ENCODE data around the gene TNRC6B.

TNRC6B gene

DNA sequence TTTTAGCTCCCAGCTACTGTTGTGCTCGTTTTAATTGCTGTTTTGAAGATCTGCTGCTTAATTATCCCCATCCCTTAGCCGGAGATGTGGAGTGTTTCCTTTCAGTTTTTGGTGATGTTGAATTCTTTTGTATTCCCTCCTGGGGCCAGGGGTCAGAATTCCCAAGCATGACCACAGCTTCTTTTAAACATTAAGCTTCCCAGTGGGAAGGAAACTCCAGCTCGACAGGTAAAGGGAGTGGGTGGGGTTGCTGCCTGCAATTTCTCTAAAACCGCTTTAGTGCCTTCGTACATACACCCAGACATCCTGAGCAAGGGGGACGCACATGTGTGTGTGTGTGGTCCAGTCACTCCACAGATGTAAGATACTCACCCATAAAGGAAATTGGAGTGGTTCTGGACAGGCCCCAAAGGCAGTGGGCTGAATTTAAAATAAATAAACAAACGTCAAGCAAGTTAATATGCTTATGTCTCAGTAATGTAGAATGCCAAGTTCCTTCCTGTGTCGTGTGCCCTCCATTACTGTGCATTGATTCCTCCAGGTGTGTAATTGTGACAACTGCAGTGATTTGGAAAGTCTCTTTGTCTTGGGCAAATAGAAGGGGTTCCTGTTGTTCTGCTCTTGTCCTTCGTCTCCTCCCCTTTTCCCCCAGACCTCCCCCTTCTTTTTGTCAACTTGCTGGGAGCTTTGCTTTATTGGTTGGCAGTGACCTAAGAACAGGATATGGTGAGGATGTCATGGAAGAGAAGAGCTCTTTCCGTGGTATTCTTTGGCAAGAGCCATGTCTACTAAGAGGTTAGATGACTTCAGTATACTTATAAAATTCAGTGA, 149.4 kb downstream of the TNRC6B start:
- no peak for DNase-seq (ENCODE audit: low read depth)

DNA sequence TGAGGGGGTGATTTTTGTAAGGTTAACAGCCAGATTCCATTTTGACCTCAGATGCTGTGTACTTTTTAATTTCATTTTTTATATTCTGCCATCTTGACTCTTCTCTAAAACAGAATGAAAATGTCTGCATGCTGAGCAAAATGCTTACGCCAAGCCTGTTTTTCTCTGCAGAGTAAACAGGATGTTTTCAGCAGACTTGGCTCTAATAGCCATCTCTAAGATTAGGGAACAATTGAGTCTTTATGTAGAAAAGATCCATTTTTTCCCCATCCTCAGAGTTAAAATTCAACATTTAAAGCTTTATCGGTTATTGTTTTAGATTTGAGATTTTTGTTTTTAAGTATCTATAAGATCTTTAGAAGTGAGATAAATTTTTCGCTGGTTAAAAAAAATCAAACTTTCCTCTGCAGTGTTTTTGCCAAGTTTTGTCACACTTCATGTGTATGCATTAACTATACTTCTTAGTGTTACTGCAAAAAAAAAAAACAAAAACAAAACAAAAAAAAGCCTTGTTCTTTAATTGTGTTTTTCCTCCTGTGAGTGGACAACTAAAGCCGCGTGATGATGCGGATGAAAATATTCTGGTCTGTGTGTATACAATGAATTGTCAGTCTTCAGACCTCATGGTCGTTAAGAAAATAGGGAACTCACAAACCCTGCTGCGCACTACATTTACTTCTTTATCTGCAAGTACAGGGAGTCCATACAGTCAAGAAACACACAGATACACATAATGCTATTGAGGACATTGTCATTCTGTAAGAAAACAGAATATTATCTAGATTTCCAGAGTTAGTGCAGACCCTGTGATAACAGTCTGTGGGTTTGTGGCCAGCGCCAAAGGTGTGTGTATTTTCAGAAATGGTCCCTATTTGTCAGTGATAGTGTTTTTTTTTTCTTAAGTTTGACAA, 151.1 kb downstream of the TNRC6B start:
- no peak for DNase-seq (ENCODE audit: low read depth)

- no peak for DNase-seq (ENCODE audit: low read depth)
Measured at GRCh38 chr22:40329466-40329865, 151.7 kb downstream of the TNRC6B start.

GRCh38 chr22:40330086-40330485, 152.4 kb downstream of the TNRC6B start:
- DNase-seq (ENCODE audit: low read depth), result no peak

DNA sequence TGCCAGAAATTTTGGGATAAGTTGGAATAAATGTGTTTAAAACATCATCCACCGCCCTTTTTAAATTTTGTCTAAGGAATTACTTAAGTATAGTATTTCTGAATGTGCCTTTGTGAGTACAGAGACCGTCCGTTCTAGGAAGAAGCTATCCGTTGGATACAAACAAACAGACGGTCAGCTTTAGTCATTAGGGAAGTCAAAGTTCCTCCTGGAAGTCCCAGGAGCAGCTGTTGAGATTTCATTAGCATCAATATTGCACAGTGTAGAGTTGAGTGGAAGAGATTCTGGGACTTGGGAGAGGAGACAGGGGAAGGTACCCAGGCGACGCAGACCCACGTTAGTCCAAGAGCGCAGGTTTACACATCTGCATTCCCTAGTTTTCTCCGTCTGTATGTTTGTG, 152.9 kb downstream of the TNRC6B start:
- DNase-seq (ENCODE audit: low read depth), result no peak

DNA sequence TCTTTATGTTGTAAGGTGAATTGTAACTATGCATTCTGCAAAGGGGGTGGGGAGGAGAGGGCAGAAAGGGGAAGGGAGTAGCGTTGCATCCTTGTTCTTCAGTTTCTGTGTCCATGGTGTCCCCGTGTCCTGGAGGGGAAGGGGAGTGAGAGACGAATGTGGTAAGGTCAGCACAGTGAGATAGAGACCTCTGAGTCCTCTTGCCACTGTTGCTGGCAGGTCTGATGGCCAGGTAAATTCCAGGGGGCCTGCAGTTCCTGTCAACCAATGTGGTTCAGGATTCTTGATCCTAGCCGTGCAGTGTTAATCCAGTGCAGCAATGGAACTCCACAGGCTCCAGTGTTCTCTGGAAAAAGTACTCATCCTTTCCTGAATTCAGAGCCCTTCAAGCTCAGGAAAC, 154.0 kb downstream of the TNRC6B start:
- DNase-seq (ENCODE audit: low read depth), result no peak

DNA sequence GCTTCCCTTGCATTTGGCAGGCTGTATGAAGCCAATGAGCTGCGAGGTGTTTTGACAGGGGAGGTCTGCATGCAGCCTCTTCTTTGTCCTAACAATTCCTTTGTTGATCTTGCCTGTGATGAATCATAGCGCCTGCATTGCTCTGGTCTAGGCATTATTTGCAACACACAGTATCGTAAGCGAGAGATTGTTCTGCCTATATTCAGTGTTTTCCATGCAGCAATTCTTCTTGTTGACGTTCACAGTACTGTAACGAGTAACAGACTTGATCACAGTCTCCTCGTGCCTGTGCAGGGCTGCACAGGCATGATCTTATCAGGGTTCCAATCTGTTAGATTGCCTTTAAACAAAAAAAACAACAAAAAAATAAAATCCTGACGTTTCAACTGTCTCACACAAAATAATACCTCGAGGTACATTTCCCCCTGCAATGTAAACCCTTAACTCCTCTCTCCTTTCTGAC, 154.6 kb downstream of the TNRC6B start:
- DNase-seq (ENCODE audit: low read depth), result no peak

DNA sequence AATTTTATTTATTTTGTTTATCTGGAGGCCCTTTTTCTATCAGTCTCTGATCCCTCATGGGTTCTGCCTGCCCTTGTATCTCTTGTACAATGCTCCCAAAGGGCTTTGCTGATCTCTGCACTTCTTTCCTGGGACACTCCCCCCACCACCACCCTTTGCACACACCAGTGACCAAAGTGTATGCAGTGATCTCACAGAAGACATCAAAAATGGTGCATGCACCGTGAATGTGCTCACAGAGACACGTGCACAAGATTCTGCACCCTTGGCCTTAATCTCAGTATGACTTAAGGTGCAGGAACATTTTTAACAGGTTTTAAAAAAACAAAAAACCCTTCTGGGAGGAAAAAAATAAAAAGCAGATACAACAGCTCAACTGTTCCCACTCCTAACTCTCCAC, 156.3 kb downstream of the TNRC6B start:
- DNase-seq (ENCODE audit: low read depth), result no peak

DNA sequence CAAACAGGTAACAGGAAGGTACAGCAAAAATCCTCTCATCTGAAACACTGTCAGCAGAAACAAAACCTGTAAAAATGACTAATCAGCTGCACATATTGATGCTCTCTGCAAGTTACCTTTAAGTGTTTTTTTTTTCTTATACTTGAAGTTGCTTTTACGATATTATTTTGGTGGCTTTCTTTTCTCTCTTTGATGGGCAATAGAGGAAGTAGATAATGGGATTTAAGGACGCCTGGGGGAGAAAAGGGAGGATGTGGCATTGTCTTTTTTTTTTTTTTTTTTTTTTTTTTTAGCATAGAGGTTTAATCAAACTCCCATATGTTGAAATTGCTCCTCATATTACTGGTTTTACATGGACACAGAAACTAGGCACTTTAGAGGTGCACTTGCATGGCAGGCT, 157.2 kb downstream of the TNRC6B start:
- DNase-seq (ENCODE audit: low read depth), result no peak

DNA sequence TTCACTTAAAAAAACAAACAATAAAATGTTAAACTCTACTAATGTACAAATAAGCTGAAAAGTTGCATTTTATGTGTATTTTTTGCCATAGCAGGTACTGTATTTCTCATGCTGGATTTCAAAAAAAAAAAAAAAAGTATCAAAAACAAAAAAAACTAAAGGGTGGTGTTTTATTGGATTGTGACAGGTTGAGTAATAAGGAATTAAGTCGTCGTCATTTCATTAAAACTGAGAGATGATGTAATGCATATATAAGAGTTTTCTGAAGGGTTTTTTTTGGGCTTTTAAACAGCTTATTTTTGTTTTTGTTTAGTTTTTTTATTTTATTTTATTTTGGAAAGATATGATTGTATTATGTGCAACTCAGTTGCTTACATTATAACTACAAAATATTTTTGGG, 157.6 kb downstream of the TNRC6B start:
- DNase-seq (ENCODE audit: low read depth), result no peak

GRCh38 chr22:40340044-40340443, 162.3 kb downstream of the TNRC6B start:
- DNase-seq (ENCODE audit: low read depth), result no peak

DNA sequence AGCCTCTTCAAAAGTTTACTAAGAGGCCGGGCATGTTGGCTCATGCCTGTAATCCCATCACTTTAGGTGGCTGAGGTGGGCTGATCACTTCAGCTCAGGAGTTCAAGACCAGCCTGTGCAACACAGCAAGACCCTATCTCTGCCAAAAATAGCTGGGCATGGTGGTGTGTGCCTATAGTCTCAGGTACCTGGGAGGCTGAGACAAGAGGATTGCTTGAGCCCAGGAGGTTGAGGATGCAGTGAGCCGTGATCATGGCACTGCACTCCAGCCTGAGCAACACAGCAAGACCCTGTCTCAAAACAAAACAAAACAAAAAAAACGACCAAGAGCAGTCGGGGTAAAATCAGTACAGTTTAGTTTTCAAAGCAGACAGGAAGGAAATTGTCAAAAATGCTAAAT, 163.9 kb downstream of the TNRC6B start:
- DNase-seq (ENCODE audit: low read depth), result no peak

GRCh38 chr22:40342521-40342920, 164.8 kb downstream of the TNRC6B start:
- DNase-seq (ENCODE audit: low read depth), result no peak

DNA sequence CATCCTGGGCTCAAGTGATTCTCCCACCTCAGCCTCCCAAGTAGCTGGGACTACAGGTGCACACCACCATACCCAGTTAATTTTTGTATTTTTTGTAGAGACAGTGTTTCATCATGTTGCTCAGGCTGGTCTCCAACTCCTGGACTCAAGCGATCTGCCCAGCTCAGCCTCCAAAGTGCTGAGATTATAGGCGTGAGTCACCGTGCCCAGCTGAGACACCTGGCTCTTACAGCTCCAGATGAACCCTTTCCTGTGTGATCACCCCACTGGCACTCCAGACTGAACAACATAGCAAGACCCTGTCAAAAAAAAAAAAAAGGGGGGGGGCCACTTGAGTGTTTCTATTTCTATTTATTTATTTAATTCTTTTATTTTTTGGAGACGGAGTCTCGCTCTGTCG, 167.5 kb downstream of the TNRC6B start:
- no peak for DNase-seq (ENCODE audit: low read depth)

DNA sequence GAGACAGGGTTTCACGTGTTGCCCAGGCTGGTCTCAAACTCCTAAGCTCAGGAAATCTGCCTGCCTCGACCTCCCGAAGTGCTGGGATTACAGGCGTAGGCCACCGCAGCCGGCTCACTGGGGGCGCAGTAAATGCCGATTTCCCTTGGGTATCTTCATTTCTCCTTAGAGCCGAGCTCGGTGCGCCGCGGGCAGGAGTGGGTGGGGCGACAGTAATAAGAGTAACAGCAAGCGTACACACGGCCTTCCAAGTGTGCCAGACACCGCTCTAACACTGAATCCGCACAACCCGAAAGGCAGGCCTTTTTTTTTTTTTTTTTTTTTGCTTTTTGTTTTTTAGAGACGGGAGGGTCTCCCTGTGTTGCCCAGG, 168.1 kb downstream of the TNRC6B start:
- no peak for DNase-seq (ENCODE audit: low read depth)

DNA sequence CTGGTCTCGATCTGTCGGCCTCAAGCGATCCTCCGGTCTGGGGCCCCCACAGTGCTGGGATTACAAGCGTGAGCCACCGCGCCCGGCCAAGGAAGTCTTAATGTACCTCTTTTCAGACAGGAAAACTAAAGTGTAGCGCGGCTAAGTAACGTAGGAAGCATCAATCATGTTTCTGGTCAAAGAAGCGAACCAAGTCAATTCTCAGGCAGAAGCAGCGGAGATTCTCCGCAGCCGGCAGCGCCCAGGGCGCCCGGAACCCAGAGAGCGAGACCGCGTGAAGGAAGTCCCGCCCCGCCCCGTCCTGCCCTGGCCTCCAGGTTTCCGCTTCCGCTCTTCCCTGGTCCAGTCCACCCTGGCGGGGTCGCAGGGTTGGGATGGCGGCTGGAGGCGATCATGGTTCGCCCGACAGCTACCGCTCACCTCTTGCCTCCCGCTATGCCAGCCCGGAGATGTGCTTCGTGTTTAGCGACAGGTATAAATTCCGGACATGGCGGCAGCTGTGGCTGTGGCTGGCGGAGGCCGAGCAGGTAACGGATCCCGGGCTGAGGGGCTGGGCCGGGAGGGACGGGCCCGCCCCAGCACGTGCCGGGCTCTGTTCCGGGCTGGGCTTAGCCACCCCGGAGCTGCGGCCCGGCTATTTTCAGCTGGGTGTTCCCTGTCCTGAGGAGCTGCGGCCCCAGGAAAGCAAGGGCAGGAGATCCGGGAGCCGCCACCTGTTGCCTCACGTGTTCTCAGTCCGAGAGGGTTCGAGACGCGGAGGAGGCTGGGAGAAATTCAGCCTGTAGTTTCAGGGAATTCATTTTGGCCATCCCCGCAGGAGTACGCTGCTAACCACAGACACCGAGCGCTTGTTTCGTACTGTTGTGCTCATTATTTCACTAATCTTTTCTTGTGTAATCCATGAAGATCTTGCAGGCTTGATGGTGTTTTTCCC, 168.7 kb downstream of the TNRC6B start, which contains the start of gene ADSL:
TSS of gene ADSL (plus strand) at position 316 of the 934 bp plus-strand sequence. CDS start at position 375, 59 bp downstream.
- peak; percentile 65 for DNase-seq (ENCODE audit: low read depth)

DNA sequence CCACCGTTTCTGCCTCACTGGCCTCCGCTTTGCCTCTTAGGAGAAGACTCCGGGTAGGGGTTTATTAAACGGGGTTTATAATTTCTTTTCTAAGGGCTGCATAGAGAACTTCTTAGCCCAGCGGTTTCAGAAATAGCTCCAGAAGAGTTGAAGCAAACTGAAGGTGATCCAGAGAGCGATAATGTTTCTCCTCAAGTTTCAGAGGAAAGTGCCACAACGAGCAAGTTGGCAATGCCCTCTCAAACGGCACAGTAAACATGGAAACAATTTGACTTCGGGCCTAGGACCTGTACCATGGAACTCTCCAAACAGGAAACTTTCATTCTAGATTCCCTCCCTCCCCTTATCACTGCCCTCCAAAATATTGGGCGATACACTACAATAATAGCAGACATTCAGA, 169.6 kb downstream of the TNRC6B start:
- no peak for DNase-seq (ENCODE audit: low read depth)

DNA sequence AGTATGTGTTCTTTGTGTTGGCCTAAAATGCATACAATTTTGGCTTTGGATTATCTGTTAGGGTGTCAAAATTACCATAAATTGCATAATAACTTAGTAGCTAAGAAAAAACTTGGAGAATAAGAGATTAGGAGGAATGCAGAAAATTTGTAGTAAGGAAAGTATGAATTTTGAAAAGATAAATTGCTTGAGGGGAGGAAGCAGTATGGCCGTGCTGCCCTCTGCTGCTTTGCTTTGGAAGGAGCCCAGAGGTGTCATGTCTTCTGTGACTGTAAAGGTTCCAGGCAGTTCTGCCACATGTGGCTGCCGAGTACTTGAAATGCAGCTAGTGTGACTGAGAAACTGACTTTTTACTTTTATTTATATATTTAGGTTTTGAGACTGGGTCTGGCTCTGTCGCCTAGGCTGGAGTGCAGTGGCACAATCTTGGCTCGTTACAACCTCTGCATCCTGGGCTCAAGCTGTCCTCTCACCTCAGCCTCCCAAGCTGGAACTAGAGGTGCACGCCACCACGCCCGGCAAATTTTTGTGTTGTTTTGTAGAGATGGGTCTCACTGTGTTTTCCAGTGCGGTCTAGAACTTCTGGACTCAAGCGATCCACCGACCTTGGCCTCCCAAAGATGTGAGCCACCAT, 170.4 kb downstream of the TNRC6B start:
- peak; percentile 45 for DNase-seq (ENCODE audit: low read depth)

DNA sequence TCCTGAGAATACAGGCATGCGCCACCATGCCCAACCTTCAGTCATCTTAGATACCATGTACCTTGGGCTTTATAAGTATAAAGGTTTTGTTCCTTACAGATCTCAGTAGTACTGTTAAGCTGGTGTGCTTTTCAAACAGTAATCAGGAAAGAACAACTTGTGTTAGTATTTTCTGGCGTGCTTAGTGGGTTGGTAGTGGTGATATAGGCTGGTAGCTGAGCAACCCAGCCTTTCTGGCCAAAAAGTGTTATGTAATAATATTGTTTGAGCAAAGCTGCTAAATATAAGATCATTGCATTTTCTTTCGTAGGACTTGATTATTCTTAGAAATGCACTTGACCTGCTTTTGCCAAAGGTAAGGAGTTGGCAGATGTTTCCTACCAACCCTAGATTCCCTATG, 175.0 kb downstream of the TNRC6B start:
- DNase-seq (ENCODE audit: low read depth), result no peak

DNA sequence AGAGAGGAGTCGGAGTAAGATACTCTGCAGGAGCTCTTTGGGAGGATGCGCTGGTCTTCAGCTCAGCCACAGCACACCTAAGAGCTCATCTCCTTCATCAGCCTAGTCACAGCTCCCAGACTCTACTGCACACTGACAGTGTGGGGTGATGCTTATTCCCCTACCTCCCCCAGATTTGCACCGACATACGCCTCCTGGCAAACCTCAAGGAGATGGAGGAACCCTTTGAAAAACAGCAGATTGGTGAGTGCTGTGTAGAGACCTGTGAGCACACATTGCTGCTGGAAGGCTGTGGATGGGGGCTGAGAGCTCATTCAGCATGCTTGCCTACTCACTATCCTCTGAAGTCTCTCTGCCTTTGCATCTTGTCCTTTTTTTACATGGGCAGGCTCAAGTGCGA, 183.4 kb downstream of the TNRC6B start:
- no peak for DNase-seq (ENCODE audit: low read depth)

- no peak for DNase-seq (ENCODE audit: low read depth)
Measured at GRCh38 chr22:40363059-40363458, 185.3 kb downstream of the TNRC6B start.
